Trophoblast cell (in vitro differentiated cells and primary cell): Measurements from ENCODE around the gene DENND2C.

Experiments
- DNase-seq, 2 donors: peaks; one replicate each; pipeline ENCODE4 v3.0.0-alpha.2; 2016
- H2AFZ ChIP-seq: 2 replicates; pipeline ENCODE4 v1.6.1; 2013; ENCODE audit warnings: low read length, moderate library complexity, mild to moderate bottlenecking; ENCODE audit not compliant: insufficient read depth, poor library complexity
- H2AK5ac ChIP-seq: 2 replicates; pipeline ENCODE4 v1.6.1; 2013; ENCODE audit warnings: mild to moderate bottlenecking, low read length
- H2BK120ac ChIP-seq: 2 replicates; pipeline ENCODE4 v1.6.1; 2013; ENCODE audit warnings: low read length, mild to moderate bottlenecking, moderate library complexity; ENCODE audit not compliant: insufficient read depth, poor library complexity
- H2BK12ac ChIP-seq: 2 replicates; pipeline ENCODE4 v1.6.1; 2013; ENCODE audit warnings: mild to moderate bottlenecking, low read length, moderate library complexity
- H2BK5ac ChIP-seq: 2 replicates; pipeline ENCODE4 v1.6.1; 2013; ENCODE audit warnings: low read length, low read depth, moderate library complexity, mild to moderate bottlenecking; ENCODE audit not compliant: poor library complexity
- H3K14ac ChIP-seq: 2 replicates; pipeline ENCODE4 v1.6.1; 2013; ENCODE audit warnings: mild to moderate bottlenecking, low read length
- H3K18ac ChIP-seq: 2 replicates; pipeline ENCODE4 v1.6.1; 2013; ENCODE audit warnings: mild to moderate bottlenecking, low read length
- H3K23ac ChIP-seq: 2 replicates; pipeline ENCODE4 v1.6.1; 2013; ENCODE audit warnings: low read length
- H3K27ac ChIP-seq: 2 replicates; pipeline ENCODE4 v1.5.1; 2013; ENCODE audit warnings: low read depth, mild to moderate bottlenecking, inconsistent platforms, low read length, moderate library complexity
- H3K27me3 ChIP-seq: 2 replicates; pipeline ENCODE4 v1.6.1; 2013; ENCODE audit warnings: inconsistent platforms, mild to moderate bottlenecking, low read length, moderate library complexity; ENCODE audit not compliant: insufficient read depth
- H3K36me3 ChIP-seq, 2 experiments: 1 replicate in 1 of 2; 2 replicates in 1 of 2; pipeline ENCODE4 v1.6.1; 2013; ENCODE audit warnings: low read length in 2 of 2, mild to moderate bottlenecking in 2 of 2, moderate library complexity in 1 of 2; ENCODE audit not compliant: insufficient read depth in 2 of 2, control insufficient read depth in 1 of 2
- H3K4ac ChIP-seq: 2 replicates; pipeline ENCODE4 v1.6.1; 2013; ENCODE audit warnings: low read depth, mild to moderate bottlenecking, low read length, moderate library complexity
- H3K4me1 ChIP-seq, 2 experiments: 1 replicate in 1 of 2; 2 replicates in 1 of 2; pipeline ENCODE4 v1.6.1; 2013; ENCODE audit warnings: low read length in 2 of 2, mild to moderate bottlenecking in 2 of 2, moderate library complexity in 1 of 2; ENCODE audit not compliant: insufficient read depth in 2 of 2, control insufficient read depth in 1 of 2
- H3K4me2 ChIP-seq: 2 replicates; pipeline ENCODE4 v1.6.1; 2013; ENCODE audit warnings: inconsistent platforms, mild to moderate bottlenecking, low read length, moderate library complexity
- H3K4me3 ChIP-seq: 2 replicates; pipeline ENCODE4 v1.5.1; 2013; ENCODE audit warnings: mild to moderate bottlenecking, low read depth, low read length, inconsistent platforms
- H3K79me1 ChIP-seq: one replicate; pipeline ENCODE4 v1.6.1; 2013; ENCODE audit warnings: low read length
- H3K79me2 ChIP-seq: 2 replicates; pipeline ENCODE4 v1.6.1; 2013; ENCODE audit warnings: low read length, mild to moderate bottlenecking; ENCODE audit not compliant: control insufficient read depth, insufficient read depth, poor library complexity
- H3K9ac ChIP-seq: 2 replicates; pipeline ENCODE4 v1.6.1; 2013; ENCODE audit warnings: mild to moderate bottlenecking, low read length
- H3K9me3 ChIP-seq: 2 replicates; pipeline ENCODE4 v1.6.1; 2013; ENCODE audit warnings: low read depth, mild to moderate bottlenecking, control low read depth, inconsistent platforms, low read length; ENCODE audit not compliant: insufficient read depth
- H4K12ac ChIP-seq: 2 replicates; pipeline ENCODE4 v1.6.1; 2013; ENCODE audit warnings: low read depth, mild to moderate bottlenecking, low read length, moderate library complexity
- H4K8ac ChIP-seq: 2 replicates; pipeline ENCODE4 v1.6.1; 2013; ENCODE audit warnings: low read depth, mild to moderate bottlenecking, low read length, moderate library complexity
- H4K91ac ChIP-seq: one replicate; pipeline ENCODE4 v1.6.1; 2013; ENCODE audit warnings: low read depth, mild to moderate bottlenecking, low read length, moderate library complexity
- WGBS: extraction: QIAGEN DNeasy Blood & Tissue Kit; methylation state at CpG from one replicate; pipeline ENCODE4 v1.1.7; 2013; ENCODE audit warnings: missing lambda C conversion rate; ENCODE audit not compliant: insufficient read length, insufficient coverage; ENCODE audit errors: extremely low coverage; 5-methylcytosine and 5-hydroxymethylcytosine counted together

The DENND2C gene

DNA sequence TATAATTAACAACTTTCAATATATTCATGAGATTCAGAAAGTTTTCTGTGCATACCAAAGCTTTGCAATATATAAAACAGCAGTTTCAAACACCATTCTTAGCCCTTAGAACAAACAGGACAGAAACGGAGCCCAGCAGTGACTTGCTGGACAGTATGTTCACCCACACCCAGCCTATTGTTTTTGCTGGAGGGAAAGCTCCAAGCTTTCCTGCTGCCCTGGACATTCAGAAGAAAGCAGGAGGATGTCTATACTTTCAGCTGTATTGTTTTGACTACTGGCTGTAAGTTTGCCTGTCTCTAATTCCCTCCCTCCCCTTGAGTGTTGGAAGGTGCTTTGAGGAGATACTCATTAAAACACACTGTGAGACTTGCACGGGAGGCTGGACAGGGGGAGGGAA, 9.6 kb downstream of the DENND2C start:
- no peak overlapping the region for H2BK12ac ChIP-seq
- H3K79me1 ChIP-seq, result no peaks in the 10 kb centered on the region
- H3K27ac ChIP-seq, result no peak overlapping the region
- H2BK5ac ChIP-seq, result no peak overlapping the region
- H3K18ac ChIP-seq, result no peak overlapping the region
- no peak overlapping the region for H2BK120ac ChIP-seq
- no peaks in the 10 kb centered on the region for H3K79me2 ChIP-seq
- H4K91ac ChIP-seq, result no peak overlapping the region
- DNase-seq, result no peak
- no peak overlapping the region for H3K14ac ChIP-seq
- no peak overlapping the region for H2AK5ac ChIP-seq
- H2AFZ ChIP-seq, result no peak overlapping the region
- H3K23ac ChIP-seq, result no peak overlapping the region
- no peak overlapping the region for H4K12ac ChIP-seq
- no peak overlapping the region for H3K4me2 ChIP-seq
- H3K9me3 ChIP-seq, result no peaks in the 10 kb centered on the region
- no peaks in the 10 kb centered on the region for H3K36me3 ChIP-seq
- H3K27me3 ChIP-seq, result no peaks in the 10 kb centered on the region
- H3K9ac ChIP-seq, result no peak overlapping the region
- H4K8ac ChIP-seq, result no peak overlapping the region
- no CpG with 5 or more reads among the region's 2 CpGs for WGBS
- H3K4me3 ChIP-seq, result no peak overlapping the region
- no peak overlapping the region for H3K4ac ChIP-seq
- no peaks in the 10 kb centered on the region for H3K4me1 ChIP-seq

GRCh38 chr1:114651893-114652292, 18.0 kb downstream of the DENND2C start:
- Histone ChIP-seq H2AFZ (no peak overlapping the region), H2AK5ac (no peak overlapping the region), H3K9ac (no peak overlapping the region), H3K79me2 (no peaks in the 10 kb centered on the region), H3K9me3 (no peaks in the 10 kb centered on the region), H2BK120ac (no peak overlapping the region), H3K36me3 (no peaks in the 10 kb centered on the region), H3K14ac (no peak overlapping the region), H3K18ac (no peak overlapping the region), H3K4me3 (no peak overlapping the region), H3K79me1 (no peaks in the 10 kb centered on the region), H3K27me3 (no peaks in the 10 kb centered on the region), H4K12ac (no peak overlapping the region), H3K4me1 (no peaks in the 10 kb centered on the region), H4K91ac (no peak overlapping the region), H2BK5ac (no peak overlapping the region), H3K4me2 (no peak overlapping the region), H3K27ac (no peak overlapping the region), H3K4ac (no peak overlapping the region), H4K8ac (no peak overlapping the region), H2BK12ac (no peak overlapping the region), H3K23ac (peak overlapping the region; percentile 56)
- no peak for DNase-seq
- no CpG with 5 or more reads among the region's 2 CpGs for whole genome bisulfite sequencing

GRCh38 chr1:114648503-114648902, 21.3 kb downstream of the DENND2C start:
- no peaks in the 10 kb centered on the region for H3K36me3 ChIP-seq
- no peaks in the 10 kb centered on the region for H3K79me1 ChIP-seq
- H3K27ac ChIP-seq, result no peak overlapping the region
- H4K8ac ChIP-seq, result no peak overlapping the region
- H2AFZ ChIP-seq, result no peak overlapping the region
- H3K9me3 ChIP-seq, result no peaks in the 10 kb centered on the region
- H3K4ac ChIP-seq, result no peak overlapping the region
- H3K4me1 ChIP-seq, result no peaks in the 10 kb centered on the region
- no peak overlapping the region for H3K18ac ChIP-seq
- H2BK12ac ChIP-seq, result no peak overlapping the region
- H3K79me2 ChIP-seq, result no peaks in the 10 kb centered on the region
- DNase-seq, result no peak
- no peak overlapping the region for H2BK120ac ChIP-seq
- H3K23ac ChIP-seq, result no peak overlapping the region
- no peak overlapping the region for H3K4me3 ChIP-seq
- H3K4me2 ChIP-seq, result no peak overlapping the region
- no peak overlapping the region for H2BK5ac ChIP-seq
- H3K14ac ChIP-seq, result no peak overlapping the region
- H3K9ac ChIP-seq, result no peak overlapping the region
- WGBS, result no CpG with 5 or more reads among the region's 1 CpG
- H2AK5ac ChIP-seq, result no peak overlapping the region
- H4K12ac ChIP-seq, result no peak overlapping the region
- H4K91ac ChIP-seq, result no peak overlapping the region
- no peaks in the 10 kb centered on the region for H3K27me3 ChIP-seq

- WGBS, result no CpG with 5 or more reads among the region's 2 CpGs
These were observed 28.5 kb downstream of the DENND2C start for GRCh38 chr1:114641377-114641776.

More at GRCh38 chr1:114641377-114641776, 28.5 kb downstream of the DENND2C start:
- no peaks in the 10 kb centered on the region for H3K27me3 ChIP-seq
- no peaks in the 10 kb centered on the region for H3K9me3 ChIP-seq
- H2AFZ ChIP-seq, result no peak overlapping the region
- no peak for DNase-seq
- H4K91ac ChIP-seq, result no peak overlapping the region
- H3K4me1 ChIP-seq, result no peaks in the 10 kb centered on the region
- no peak overlapping the region for H2BK120ac ChIP-seq
- H3K4ac ChIP-seq, result no peak overlapping the region
- H3K27ac ChIP-seq, result no peak overlapping the region
- no peak overlapping the region for H3K18ac ChIP-seq
- H3K4me2 ChIP-seq, result no peak overlapping the region
- no peak overlapping the region for H4K12ac ChIP-seq
- H2AK5ac ChIP-seq, result no peak overlapping the region
- no peak overlapping the region for H3K23ac ChIP-seq
- H2BK12ac ChIP-seq, result no peak overlapping the region
- no peaks in the 10 kb centered on the region for H3K79me1 ChIP-seq
- no peak overlapping the region for H3K9ac ChIP-seq
- no peak overlapping the region for H4K8ac ChIP-seq
- H3K4me3 ChIP-seq, result no peak overlapping the region
- H3K14ac ChIP-seq, result no peak overlapping the region
- H2BK5ac ChIP-seq, result no peak overlapping the region
- H3K36me3 ChIP-seq, result no peaks in the 10 kb centered on the region
- no peaks in the 10 kb centered on the region for H3K79me2 ChIP-seq
